ENCODE results near the gene ADGRB3. TPM values are rescaled to one million over a fixed set of nuclear protein-coding genes. Genes with fewer than 3 reads are reported as not detected.

ADGRB3 gene
- total and polyA plus RNA-seq, 4 donors: 0.21 to 2.3 (median 0.48) TPM

GRCh38 chr6:69293471-69293870 is 658.4 kb downstream of the ADGRB3 start:
- no peak for DNase-seq (ENCODE audit: low spot score)

GRCh38 chr6:69294407-69294806 is 659.3 kb downstream of the ADGRB3 start:
- no peak for DNase-seq (ENCODE audit: low spot score)
- no peaks in the 10 kb centered on the region for H3K9me3 ChIP-seq (ENCODE audit: control insufficient read depth in 4 of 4, low read length in 3 of 4)
- H3K4me3 ChIP-seq (ENCODE audit: low read depth in 1 of 3, low read length in 3 of 3): no peak overlapping the region
- no peaks in the 10 kb centered on the region for H3K36me3 ChIP-seq (ENCODE audit: control insufficient read depth in 4 of 4, insufficient read depth in 3 of 4, low read depth in 1 of 4, low read length in 3 of 4)
- H3K27me3 ChIP-seq (ENCODE audit: control insufficient read depth in 4 of 4, insufficient read depth in 4 of 4, low read length in 3 of 4): no peaks in the 10 kb centered on the region
- WGBS: 68% methylated on average over 5 of the region's 5 CpGs
- H3K4me1 ChIP-seq (ENCODE audit: control insufficient read depth in 4 of 4, insufficient read depth in 4 of 4, low read length in 3 of 4): no peaks in the 10 kb centered on the region
- no peak for TF ChIP-seq MAX (IDR thresholded peaks at IDR 0.05)
- no peak for TF ChIP-seq GABPA (IDR thresholded peaks at IDR 0.05 in 1 of 2, conservative IDR thresholded peaks at IDR 0.05 in 1 of 2)
- no peak for TF ChIP-seq EGR1 (IDR thresholded peaks at IDR 0.05; ENCODE audit: low read depth in 2 of 2)
- TF ChIP-seq RAD21 (IDR thresholded peaks at IDR 0.05): no peak
- no peak for TF ChIP-seq FOXA1 (IDR thresholded peaks at IDR 0.05)
- TF ChIP-seq HNF4A (conservative IDR thresholded peaks at IDR 0.05): no peak
- TF ChIP-seq, protein P1, sequence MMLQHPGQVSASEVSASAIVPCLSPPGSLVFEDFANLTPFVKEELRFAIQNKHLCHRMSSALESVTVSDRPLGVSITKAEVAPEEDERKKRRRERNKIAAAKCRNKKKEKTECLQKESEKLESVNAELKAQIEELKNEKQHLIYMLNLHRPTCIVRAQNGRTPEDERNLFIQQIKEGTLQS (IDR thresholded peaks at IDR 0.05): no peak
- no peak for TF ChIP-seq HNF4G (IDR thresholded peaks at IDR 0.05)
- no peak for TF ChIP-seq FOXA2 (IDR thresholded peaks at IDR 0.05)
- TF ChIP-seq, protein P2, sequence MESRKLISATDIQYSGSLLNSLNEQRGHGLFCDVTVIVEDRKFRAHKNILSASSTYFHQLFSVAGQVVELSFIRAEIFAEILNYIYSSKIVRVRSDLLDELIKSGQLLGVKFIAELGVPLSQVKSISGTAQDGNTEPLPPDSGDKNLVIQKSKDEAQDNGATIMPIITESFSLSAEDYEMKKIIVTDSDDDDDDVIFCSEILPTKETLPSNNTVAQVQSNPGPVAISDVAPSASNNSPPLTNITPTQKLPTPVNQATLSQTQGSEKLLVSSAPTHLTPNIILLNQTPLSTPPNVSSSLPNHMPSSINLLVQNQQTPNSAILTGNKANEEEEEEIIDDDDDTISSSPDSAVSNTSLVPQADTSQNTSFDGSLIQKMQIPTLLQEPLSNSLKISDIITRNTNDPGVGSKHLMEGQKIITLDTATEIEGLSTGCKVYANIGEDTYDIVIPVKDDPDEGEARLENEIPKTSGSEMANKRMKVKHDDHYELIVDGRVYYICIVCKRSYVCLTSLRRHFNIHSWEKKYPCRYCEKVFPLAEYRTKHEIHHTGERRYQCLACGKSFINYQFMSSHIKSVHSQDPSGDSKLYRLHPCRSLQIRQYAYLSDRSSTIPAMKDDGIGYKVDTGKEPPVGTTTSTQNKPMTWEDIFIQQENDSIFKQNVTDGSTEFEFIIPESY (IDR thresholded peaks at IDR 0.05): no peak
- TF ChIP-seq YY1 (IDR thresholded peaks at IDR 0.05): no peak
- TF ChIP-seq, protein P3, sequence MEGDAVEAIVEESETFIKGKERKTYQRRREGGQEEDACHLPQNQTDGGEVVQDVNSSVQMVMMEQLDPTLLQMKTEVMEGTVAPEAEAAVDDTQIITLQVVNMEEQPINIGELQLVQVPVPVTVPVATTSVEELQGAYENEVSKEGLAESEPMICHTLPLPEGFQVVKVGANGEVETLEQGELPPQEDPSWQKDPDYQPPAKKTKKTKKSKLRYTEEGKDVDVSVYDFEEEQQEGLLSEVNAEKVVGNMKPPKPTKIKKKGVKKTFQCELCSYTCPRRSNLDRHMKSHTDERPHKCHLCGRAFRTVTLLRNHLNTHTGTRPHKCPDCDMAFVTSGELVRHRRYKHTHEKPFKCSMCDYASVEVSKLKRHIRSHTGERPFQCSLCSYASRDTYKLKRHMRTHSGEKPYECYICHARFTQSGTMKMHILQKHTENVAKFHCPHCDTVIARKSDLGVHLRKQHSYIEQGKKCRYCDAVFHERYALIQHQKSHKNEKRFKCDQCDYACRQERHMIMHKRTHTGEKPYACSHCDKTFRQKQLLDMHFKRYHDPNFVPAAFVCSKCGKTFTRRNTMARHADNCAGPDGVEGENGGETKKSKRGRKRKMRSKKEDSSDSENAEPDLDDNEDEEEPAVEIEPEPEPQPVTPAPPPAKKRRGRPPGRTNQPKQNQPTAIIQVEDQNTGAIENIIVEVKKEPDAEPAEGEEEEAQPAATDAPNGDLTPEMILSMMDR (IDR thresholded peaks at IDR 0.05; ENCODE audit: low read depth, low read length, missing input control): no peak
- no peak for TF ChIP-seq JUND (IDR thresholded peaks at IDR 0.05)
- TF ChIP-seq NR2F2 (IDR thresholded peaks at IDR 0.05): no peak
- no peak for TF ChIP-seq SP1 (IDR thresholded peaks at IDR 0.05)
- TF ChIP-seq, protein P4, sequence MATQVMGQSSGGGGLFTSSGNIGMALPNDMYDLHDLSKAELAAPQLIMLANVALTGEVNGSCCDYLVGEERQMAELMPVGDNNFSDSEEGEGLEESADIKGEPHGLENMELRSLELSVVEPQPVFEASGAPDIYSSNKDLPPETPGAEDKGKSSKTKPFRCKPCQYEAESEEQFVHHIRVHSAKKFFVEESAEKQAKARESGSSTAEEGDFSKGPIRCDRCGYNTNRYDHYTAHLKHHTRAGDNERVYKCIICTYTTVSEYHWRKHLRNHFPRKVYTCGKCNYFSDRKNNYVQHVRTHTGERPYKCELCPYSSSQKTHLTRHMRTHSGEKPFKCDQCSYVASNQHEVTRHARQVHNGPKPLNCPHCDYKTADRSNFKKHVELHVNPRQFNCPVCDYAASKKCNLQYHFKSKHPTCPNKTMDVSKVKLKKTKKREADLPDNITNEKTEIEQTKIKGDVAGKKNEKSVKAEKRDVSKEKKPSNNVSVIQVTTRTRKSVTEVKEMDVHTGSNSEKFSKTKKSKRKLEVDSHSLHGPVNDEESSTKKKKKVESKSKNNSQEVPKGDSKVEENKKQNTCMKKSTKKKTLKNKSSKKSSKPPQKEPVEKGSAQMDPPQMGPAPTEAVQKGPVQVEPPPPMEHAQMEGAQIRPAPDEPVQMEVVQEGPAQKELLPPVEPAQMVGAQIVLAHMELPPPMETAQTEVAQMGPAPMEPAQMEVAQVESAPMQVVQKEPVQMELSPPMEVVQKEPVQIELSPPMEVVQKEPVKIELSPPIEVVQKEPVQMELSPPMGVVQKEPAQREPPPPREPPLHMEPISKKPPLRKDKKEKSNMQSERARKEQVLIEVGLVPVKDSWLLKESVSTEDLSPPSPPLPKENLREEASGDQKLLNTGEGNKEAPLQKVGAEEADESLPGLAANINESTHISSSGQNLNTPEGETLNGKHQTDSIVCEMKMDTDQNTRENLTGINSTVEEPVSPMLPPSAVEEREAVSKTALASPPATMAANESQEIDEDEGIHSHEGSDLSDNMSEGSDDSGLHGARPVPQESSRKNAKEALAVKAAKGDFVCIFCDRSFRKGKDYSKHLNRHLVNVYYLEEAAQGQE (IDR thresholded peaks at IDR 0.05): no peak
- TF ChIP-seq TAF1 (conservative IDR thresholded peaks at IDR 0.05): no peak
- no peak for TF ChIP-seq RXRA (IDR thresholded peaks at IDR 0.05)
- no peak overlapping the region for H3K27ac ChIP-seq (ENCODE audit: low read depth in 1 of 2, low read length in 2 of 2)
- H3K9ac ChIP-seq (ENCODE audit: low read depth in 1 of 2, low read length in 2 of 2): no peak overlapping the region

More at GRCh38 chr6:69293471-69293870, 658.4 kb downstream of the ADGRB3 start:
- H3K36me3 ChIP-seq (ENCODE audit: control insufficient read depth in 4 of 4, insufficient read depth in 3 of 4, low read depth in 1 of 4, low read length in 3 of 4): no peaks in the 10 kb centered on the region
- H3K4me1 ChIP-seq (ENCODE audit: control insufficient read depth in 4 of 4, insufficient read depth in 4 of 4, low read length in 3 of 4): no peaks in the 10 kb centered on the region
- WGBS: 48% methylated on average over 4 of the region's 4 CpGs
- H3K27ac ChIP-seq (ENCODE audit: low read depth in 1 of 2, low read length in 2 of 2): no peak overlapping the region
- no peaks in the 10 kb centered on the region for H3K27me3 ChIP-seq (ENCODE audit: control insufficient read depth in 4 of 4, insufficient read depth in 4 of 4, low read length in 3 of 4)
- no peaks in the 10 kb centered on the region for H3K9me3 ChIP-seq (ENCODE audit: control insufficient read depth in 4 of 4, low read length in 3 of 4)
- TF ChIP-seq FOXA1 (IDR thresholded peaks at IDR 0.05) (no peak), JUND (IDR thresholded peaks at IDR 0.05) (no peak), EGR1 (IDR thresholded peaks at IDR 0.05; ENCODE audit: low read depth in 2 of 2) (no peak)
- TF ChIP-seq, protein P1 (IDR thresholded peaks at IDR 0.05): no peak
- no peak overlapping the region for H3K4me3 ChIP-seq (ENCODE audit: low read depth in 1 of 3, low read length in 3 of 3)
- no peak overlapping the region for H3K9ac ChIP-seq (ENCODE audit: low read depth in 1 of 2, low read length in 2 of 2)
